T follicular helper cell (primary cell): ENCODE results near the gene EPS8L2.

ENCODE experiments used
- DNase-seq: peaks from one replicate; pipeline ENCODE4 v3.0.0-alpha.2; 2020; ENCODE audit warnings: low read depth
- total RNA-seq, 2 experiments: gene quantifications; one replicate each; lab custom pipeline; 2026; lab: John Stamatoyannopoulos, UW

The EPS8L2 gene
- total RNA-seq: 4.9 to 7.9 reads per million in 2 experiments

DNA sequence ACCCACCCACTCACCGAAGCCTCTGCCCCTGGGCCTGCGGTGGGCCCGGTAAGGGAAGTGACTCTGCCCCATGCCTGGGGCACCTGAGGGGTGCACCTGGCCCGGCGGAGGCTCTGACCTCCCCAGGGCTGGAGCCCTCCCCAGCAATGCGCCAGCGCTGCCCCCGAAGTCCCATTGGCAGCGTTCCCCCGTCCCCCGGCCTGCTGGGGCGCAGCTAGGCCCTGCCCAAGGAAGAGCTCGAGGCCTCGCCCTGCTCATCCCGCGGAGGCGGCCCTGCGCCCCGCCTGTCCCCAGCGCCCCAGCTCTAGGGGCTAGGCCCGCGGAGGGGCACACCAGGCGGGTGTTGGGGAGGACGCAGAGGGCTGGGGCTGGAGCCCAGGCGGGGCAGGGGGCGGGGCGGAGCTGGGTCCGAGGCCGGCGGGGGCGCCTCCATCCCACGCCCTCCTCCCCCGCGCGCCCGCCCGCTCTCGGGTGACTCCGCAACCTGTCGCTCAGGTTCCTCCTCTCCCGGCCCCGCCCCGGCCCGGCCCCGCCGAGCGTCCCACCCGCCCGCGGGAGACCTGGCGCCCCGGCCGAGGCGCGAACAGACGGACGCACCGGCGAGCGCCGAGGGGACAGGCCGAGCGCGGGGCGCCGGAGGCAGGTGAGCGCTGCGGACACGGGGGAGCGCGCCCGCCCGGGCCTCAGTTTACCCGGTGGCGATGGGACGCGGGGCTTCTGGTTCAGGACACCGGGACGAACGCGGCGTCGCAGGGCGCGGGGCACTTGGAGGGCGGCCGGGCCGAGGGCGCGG is at the start of gene EPS8L2:
TSS of gene EPS8L2 (plus strand) at position 586 of the 793 bp plus-strand sequence. CDS start 3,177 bp downstream, outside the sequence.
- no peak for DNase-seq

DNA sequence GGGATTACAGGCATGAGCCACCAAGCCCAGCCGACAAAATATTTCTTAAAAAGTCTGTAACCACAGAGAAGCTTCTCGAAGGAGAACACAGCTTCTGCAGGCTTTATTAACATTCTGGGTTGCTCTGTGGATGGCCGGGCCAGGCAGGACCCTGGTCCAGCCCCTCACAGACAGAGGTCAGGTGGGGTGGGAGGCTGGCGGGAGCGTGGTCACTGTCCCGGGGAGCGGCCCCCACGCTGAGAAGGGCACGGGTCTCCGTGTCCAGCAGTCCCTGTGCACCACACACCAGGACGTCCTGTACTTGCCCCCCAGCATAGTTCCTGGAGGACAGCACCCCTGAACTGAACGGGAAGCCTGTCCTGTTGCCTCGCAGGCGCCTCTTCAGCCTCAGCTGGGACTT is 49.6 kb upstream of the EPS8L2 start:
- DNase-seq: no peak

DNA sequence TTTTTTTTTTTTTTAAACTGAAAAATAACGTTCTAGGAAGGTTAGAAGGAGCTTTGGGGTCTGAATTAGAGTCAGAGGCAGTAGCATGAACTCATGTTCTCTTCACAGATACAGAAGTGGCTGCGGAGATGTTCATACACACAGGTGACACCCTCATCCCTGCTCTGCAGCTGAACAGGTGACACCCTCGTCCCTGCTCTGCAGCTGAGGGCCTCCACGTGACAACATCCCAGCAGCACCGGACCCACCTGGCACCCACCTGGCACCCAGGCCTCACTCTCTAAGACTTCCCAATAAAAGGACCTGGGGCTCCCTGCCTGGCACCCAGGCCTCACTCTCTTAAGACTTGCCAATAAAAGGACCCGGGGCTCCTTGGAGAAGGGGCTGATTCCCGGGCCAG is 49.2 kb upstream of the EPS8L2 start:
- DNase-seq: no peak

DNA sequence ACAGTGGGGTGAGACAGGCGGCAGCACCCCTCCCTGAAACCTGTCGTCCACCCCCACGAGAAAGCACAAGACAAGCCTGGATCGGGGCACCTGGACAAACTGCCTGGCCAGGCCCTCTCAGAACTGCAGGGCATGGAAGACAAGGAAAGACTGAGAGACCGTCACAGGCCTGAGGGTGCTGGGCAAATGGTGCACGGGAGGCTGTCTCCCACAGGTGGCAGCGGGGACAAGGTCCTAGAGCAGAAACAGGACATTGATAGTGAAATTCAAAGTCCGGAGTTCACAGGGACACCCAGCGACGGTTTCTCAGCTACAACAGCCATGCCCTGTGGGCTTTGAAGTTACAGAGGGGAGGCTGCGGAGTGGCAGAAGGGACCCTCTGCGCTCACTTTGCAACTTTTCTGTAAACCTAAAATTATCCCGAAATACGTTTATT is 48.3 kb upstream of the EPS8L2 start:
- no peak for DNase-seq

DNA sequence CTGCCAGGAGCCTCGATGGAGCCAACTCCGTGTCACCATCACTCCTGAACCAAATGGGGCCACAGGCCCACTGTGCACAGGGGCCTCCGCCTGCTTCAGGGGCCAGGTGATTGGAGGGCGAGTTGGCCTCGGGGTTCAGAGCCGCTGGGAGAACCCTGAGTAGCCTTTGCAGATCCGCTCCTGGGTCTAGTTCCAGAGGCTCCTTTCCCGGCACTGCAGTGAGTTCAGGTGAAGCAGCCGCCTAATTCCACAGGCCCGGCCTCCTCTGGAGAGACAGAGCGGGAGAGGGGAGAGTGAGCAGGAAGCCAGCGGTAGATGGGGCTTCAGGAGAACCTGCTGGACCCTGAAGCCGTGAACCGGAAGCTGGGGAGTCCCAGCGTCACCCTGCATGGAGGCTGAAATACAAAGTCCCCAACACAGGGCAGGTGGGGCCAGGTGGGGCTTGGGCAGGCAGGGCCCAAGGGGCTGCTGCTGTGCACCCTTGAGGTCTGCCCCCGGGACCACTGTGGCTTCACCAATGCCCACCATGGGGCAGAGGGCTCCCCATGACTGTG is 46.4 kb upstream of the EPS8L2 start:
- DNase-seq: no peak

DNA sequence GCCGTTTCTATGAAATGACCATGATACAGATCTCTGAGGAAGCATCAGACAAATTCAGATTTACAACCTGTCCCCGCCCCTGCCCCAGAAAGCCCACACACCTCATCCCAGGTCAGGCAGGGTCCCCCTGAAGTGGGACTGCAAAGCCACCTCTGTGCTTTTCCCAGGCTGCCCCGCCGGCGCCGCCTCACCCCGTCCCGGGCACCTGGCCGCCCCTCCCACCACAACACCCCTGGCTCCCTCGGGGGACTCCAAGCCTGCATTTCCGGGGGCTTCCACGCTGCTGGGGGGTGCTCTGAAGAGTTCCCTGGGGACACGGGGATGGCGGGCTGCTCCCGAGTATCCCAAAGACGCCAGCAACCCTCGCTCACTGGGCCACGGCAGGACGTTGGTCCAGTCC is 45.8 kb upstream of the EPS8L2 start:
- DNase-seq: no peak

DNA sequence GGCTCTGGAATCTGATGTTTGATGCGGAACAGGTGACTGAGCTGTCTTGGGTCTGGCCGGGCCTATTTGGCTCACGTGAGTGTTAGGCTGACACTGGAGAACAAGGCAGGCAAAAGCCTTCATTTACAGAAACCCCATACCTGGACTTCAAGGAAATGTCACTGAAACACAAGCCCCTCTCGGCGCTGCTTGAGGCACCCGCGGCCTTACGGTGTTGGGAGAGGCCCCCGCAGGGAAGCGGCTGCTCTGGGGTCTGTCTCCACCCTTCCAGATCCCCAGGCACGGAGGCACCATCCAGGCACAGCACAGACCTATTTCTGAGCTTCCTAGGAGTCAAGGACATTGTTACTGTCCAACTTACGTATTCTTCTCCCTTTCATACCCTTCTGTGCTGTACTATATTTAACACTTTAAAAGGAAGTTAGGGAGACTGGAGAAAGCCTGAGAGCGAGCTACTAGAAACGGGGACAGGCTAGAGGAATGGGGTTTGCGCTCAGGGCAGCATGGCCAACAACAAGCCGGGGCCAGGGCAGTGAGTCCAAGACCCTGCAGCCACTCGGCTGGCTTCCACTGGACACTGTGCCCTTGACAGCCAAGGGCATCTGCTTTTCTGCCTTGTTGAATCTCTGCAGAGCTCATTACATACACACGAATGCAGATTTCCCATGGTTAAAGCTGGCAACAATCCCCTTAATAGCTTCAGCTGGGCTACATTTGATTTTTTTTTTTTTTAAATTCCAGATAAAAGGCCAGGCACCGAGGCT is 45.2 kb upstream of the EPS8L2 start:
- DNase-seq: no peak

DNA sequence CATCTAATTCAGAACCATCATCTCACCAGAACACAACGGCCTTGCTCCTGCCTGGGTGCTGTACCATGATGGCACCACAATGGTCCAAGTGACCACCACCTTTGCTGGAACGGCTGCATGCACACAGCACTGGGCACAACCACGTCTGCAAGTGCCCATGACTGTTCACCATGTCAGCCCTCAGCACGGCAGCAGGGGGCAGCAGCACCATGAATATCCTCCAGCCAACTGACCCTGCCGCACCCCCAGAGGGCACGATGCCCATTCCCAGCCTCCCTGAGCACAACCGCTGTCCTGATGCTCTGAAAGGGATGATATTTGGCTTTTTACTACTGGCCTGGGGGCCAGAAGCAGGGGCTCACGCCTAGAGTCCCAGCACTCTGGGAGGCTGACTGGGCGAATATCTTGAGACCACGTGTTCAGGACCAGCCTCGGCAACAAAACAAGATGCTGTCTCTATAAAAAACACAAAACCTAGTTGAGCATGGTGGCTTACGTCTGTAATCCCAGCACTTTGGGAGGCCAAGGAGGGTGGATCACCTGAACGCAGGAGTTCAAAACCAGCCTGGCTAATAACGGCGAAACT is 43.2 kb upstream of the EPS8L2 start:
- no peak for DNase-seq

DNA sequence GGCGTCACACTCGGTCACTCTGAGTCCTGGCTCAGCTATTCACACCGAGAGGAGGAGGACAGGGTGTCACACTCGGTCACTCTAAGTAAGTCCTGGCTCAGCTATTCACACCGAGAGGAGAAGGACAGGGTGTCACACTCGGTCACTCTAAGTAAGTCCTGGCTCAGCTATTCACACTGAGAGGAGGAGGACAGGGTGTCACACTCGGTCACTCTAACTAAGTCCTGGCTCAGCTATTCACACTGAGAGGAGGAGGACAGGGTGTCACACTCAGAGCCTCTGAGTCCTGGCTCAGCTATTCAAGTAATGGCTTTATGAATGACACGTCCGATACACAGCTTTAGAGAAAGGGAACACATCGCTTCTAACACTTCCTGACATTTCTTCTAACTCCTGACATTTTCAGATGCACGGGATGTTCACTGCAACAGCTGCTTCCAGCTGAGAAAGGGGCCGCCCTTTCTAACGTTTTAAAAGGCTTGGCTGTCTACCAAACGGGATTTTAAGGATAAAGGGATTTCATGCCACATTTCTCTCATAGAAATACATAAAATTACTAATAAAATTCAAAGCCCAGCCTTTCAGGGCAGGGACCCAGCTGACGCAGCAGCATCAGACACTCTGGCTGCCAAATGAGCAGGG is 40.8 kb upstream of the EPS8L2 start:
- DNase-seq: no peak

DNA sequence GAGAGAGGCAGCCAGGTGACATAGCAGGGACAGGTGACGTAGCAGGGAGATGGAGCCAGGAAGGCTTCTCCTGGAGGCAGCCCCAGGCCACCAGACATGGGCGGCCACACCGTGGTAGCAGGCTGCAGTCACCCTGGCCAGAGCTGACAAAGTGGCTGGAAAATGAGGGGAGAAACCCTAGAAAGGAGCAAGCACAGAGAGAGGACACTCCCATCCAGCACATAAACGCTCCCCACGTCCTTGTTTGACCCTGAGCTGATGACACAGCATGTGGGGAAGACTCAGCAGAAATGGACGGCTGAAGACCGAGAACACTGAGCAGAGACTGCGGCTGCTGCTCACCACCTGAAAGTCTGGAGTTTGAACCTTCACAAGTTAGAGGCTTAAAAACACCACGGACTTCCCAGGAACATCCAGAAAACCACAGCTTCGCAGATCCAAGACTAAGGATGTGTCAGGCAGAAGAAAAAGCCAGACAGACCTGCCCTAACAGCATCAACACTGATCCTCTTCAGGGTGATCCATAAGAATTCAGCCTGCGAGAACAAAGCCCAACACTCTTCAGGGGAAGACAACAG is 40.2 kb upstream of the EPS8L2 start:
- no peak for DNase-seq

DNA sequence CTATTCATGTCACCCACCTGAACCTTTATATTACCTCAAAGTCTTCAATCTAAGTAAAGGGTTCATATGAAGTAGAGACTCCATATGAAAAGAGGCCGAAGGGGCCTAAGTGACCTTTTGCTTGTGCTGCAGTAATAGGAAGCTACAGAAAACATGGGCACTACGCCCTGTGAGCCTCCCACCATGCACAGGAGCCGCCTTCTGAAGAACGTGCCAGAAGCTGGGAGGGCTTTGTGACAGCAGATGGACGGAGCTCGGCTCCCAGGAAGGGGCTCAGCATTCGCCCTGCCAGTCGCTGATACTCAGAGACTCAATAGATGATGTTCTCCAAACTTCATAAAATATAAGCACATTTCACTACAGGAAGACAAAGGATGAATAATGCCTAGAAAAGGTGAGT is 32.2 kb upstream of the EPS8L2 start:
- DNase-seq: no peak

DNA sequence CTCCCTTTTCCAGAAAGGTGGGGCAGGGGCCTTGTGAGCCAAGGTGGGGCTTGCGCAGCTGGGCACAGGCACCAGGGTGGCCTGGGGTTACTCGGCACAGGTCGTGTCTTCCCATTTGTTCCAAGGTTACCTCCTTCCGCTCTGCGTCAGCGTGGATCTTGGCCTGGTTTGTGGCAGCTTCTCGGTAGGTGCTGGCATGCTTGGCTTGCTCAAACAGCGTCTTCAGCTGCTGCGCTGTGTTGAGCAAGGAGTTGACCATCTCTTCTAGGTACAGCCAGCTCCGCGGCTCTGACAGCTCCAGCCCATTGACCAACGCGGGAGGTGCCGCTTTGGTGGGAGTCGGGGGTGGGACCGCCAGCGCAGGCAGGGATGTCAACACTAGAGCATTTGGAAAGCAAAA is 31.6 kb upstream of the EPS8L2 start:
- no peak for DNase-seq

DNA sequence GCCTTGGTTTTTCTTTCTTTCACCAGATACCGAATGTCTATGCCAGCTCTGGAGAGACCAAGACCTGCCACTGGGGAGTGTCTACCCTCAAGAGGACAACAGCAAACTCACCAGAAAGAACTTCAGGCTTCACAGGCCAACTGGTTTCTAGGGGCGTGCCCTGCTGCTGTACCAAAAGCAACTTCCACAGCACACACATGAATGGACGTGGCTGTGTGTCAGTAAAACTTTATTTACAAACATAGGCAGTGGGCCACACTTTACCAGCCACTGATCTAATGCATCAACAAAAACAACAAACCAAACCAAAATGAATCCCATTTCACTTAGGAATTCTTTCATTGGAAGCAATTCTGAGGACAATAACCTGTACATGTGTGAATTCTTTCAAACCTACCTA is 27.7 kb upstream of the EPS8L2 start:
- DNase-seq: no peak

DNA sequence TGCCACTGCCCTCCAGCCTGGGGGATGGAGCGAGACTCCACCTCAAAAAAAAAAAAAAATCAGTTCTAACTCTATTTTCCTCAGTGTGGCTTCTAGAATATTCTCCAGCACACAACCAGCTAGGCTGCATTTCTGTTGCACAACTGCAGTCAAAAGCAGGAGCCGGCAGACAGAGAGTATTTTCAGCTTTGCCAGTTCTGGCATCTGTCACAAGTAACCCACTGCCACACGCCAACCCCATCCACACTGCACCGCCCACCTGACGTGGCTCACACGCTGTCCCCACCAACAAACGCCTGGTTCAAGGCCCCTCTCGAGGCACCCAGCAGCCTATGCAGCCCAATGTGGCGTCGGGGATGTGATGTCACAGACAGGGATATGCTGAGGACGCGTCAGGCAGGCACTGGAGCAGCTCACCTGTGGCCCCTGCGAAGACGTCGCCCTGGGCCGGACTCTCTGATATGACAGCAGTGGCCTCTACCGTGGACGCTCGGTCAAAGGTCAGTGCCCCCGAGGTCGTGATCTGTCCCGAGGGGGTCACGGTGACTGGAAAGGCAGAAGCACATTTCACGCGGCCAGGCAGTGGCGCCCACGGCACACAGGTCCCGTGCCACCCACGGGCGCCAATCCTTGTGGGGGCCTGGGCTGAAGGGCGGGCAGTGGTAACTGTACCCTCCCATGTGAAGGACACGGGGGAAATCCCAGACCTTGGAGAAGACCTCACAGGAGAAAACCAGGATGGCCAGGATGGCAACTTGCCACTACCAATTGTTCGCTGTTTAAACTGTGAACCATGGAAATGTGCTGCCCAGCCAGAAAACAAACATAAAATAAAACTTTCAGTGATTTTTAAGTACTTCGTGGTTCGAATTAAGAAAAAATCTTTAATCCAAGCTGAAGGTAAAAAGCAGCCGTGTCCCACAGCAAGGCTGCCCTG is 26.5 kb upstream of the EPS8L2 start:
- no peak for DNase-seq

DNA sequence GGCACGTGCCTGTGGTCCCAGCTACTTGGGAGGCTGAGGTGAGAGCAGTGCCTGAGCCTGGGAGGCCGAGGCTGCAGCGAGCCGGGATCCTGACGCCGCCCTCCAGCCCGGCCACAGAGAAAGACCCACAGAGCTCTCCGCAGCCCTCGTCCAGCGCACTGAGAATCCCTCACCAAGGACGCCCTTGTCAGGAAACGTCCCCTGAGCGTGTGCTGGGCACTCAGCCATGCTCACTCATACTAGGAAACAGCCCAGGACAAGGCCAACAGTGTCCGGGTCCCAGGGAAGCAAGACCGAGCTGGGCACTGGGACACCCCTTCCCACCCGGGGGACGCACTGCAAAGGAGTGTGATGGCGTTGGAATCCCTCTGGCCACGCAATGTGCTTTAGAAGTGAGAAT is 25.6 kb upstream of the EPS8L2 start:
- DNase-seq: no peak

DNA sequence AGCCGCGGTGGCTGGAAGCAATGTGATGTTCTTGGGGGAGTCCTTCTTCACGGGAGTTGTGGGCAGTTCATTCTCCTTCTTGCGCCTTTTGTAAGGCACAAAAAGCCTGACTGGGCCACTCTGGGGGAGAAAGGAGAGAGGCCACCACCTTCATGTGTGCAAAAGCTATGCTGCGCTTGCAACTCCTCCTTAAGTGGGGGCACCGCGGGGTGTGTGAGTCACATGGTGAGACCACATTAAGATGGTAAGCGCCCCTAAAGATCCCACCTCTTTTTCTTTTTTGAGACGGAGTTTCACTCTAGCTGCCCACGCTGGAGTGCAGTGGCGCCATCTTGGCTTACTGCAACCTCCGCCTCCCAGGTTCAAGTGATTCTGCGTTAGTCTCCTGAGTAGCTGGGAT is 25.1 kb upstream of the EPS8L2 start:
- DNase-seq: no peak

DNA sequence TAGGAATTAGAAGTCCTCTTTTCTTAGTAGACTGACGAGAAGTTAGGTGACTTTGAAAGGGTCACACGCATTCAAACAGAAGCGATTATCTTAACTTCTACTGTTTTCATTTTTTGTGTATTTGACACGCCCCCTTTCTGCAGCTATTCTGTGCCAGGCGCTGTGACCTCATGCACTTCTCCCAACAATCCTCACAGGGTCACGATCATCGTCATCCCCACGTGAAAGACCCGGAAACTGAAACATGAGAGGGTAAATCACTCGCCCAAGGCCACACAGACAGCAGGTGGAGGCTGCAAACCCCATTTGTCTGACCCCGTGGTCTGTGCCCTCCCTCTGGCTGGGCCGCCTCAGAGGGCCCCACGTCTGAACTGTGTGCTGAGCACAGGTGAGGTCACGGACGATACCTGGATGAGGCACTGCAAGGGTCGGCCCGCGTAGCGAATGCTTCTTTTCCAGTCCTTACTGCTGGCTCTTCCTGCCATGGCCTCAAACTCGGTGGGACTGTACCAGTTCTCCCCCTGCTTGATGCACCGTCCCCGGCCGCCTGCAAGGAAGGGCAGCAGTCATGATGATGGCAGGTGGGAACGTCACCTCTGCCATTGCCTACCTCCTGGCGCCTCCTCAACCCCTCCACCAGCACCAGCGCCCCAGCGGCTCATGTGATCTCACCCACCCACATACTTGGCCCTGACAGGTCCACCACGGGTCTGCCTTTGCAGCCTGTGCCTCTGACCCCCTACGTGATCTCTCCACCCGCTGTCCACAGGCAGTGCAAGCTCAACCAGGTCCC is 19.4 kb upstream of the EPS8L2 start:
- DNase-seq: no peak

DNA sequence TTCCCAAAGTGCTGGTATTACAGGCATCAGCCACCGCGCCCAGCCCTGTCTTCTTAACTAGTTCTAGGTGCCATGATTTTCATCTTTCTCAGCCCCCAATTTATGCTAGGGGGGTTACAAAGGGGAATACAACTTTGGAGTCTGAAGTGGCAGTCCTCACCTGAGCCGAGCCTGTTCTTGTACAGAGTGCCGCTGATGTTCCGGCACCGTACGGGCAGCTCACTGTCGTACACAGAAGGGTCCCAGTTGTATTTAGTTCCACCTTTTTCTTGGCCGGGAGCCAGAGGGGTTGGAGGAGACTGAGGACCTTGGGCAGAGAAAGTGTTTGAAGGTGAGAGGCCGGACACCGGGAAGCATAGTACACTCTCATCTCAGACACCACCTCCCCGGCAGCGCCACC is 18.3 kb upstream of the EPS8L2 start:
- DNase-seq: no peak

DNA sequence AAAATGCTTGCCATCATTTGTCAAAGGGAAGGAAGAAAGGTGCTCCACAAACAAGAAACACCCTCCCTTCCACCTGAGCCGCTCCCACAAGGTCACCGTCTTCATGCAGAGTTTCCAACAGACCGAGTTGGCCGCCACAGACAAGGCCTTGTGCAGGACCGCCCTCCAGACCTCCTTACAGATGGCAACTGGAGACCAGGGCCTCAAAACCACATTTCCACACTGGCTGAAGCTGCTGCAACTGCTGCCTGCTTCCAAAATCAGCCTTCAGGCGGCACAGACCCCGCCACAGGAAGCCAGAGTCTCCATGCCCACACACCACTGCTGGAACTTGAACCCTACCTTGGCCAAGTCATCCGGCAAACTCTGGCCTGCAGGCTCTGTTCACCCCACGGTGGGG is 17.4 kb upstream of the EPS8L2 start:
- DNase-seq: no peak

DNA sequence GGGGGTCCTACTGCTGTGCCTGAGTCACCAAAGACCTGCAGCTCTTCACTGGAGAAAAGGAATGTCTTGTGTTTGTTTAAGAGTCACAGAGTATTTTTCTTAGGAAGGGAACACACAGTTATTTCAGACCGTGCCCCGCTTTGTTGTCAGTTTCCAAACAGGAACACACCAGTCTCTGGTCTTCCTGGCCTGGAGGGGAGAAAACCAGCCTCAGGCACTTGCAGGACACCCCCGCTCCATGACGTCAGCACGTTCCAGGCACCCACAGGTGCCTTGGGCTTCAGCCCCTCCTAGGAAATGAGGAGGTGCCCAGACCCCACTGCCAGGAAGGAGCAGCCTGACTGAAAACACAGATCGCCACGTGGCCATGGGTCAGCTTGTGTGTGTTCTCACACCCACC is 16.4 kb upstream of the EPS8L2 start:
- DNase-seq: no peak
